ENCODE measurements around the gene SLC17A5. TPM values are rescaled to one million over a fixed set of nuclear protein-coding genes. Genes with fewer than 3 reads are reported as not detected.

The SLC17A5 gene, protein sequence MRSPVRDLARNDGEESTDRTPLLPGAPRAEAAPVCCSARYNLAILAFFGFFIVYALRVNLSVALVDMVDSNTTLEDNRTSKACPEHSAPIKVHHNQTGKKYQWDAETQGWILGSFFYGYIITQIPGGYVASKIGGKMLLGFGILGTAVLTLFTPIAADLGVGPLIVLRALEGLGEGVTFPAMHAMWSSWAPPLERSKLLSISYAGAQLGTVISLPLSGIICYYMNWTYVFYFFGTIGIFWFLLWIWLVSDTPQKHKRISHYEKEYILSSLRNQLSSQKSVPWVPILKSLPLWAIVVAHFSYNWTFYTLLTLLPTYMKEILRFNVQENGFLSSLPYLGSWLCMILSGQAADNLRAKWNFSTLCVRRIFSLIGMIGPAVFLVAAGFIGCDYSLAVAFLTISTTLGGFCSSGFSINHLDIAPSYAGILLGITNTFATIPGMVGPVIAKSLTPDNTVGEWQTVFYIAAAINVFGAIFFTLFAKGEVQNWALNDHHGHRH
- 7.4 TPM for total RNA-seq
- 1 to 10 TPM; 6.0 to 9.2 (median 7.5) TPM for polyA plus RNA-seq

DNA sequence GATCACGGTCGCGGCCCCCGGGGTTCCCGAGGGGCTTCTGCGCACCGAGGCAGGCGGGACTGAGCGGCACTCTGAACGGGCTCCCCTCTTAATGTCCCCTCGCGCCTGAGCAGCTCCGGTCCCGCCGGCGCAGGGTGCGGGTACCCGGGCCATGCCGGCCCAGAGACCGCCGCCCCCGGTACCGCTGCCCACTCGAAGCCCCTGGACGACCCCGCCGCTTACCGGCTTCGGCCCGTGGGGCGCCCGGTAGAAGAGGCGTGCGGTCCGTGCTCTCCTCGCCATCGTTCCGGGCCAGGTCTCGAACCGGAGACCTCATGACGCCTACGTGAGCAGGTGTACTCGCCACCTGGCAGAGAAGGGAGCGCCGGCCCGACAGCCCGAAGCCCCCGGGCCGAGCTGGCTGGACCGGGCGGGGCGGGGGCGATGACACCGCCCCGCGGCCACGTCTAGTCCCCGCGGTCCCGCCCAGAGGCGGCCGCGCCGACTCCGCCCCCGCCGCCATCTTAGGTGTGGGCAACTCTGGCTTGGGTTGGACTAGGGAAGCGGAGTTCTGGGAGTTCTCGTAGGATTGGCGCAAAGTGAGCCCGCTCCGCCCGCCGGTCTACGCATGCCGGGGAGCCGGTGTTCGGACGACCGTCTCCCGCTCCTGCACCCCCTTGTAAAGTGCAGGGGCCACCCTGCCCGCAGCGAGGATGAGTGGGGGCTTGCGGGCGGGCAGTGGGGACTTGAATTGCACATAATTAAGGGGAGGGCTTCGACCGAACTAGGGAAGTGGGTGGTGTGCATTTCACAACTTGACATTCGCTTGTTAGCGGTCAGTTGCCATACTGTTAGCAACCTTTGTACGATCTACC is at the start of gene SLC17A5:
SLC17A5 (minus strand) TSS at position 422 of the 854 bp plus-strand sequence; CDS start at position 316, 106 bp downstream.
- peak; percentile 79 to 92 (median 90) for DNase-seq
- no peaks in the 10 kb centered on the region for H3K27me3 ChIP-seq (ENCODE audit: control insufficient read depth, insufficient read depth, low read length)
- ATAC-seq (ENCODE audit: low read depth in 2 of 2) = peak; percentile 89 to 91
- H3K4me3 Mint-ChIP-seq = peak within 1 kb of the TSS; percentile 99 to 100 (median 100)
- H3K27ac Mint-ChIP-seq = peak within 1 kb of the TSS; percentile 91 to 99 (median 97)
- H3K27ac ChIP-seq (ENCODE audit: insufficient read depth, low read length, poor library complexity, severe bottlenecking) = peak within 1 kb of the TSS; percentile 97
- peaks cover 20% of the 10 kb centered on the region for H3K4me1 ChIP-seq (ENCODE audit: control insufficient read depth, insufficient read depth, low read length, poor library complexity, severe bottlenecking)
- H3K36me3 ChIP-seq (ENCODE audit: control insufficient read depth, insufficient read depth, low read length) = peaks cover 7% of the 10 kb centered on the region
- no peaks in the 10 kb centered on the region for H3K27me3 Mint-ChIP-seq
- peak within 1 kb of the TSS; percentile 95 for H3K4me3 ChIP-seq (ENCODE audit: low read depth, low read length)
- no peaks in the 10 kb centered on the region for H3K9me3 ChIP-seq (ENCODE audit: control insufficient read depth in 2 of 2, low read length in 2 of 2)
- H3K9me3 Mint-ChIP-seq = no peaks in the 10 kb centered on the region
- peaks cover 5% of the 10 kb centered on the region for H3K36me3 Mint-ChIP-seq
- peaks cover 24 to 48% (median 34%) of the 10 kb centered on the region in 4 donors for H3K4me1 Mint-ChIP-seq

DNA sequence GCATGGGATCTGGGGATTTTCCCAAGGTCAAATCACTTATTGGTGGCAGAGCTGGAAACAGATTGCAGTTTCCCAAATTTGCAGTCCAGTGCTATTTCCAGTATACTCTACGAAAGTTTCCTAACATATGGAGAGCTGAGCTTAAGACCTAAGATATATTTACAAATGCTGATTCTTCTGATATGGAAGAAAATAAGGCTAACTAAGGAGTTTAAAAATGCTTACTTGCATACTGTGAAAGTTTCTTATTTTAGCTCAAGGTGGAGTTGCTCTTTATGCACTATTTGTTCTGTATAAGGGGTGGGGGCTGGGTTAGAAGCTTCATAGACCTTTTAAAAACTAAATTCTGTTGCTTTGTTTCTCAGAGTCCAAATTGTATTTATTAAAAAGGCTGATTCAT is 49.7 kb upstream of the SLC17A5 start:
- no peaks in the 10 kb centered on the region for H3K36me3 ChIP-seq (ENCODE audit: control insufficient read depth, insufficient read depth, low read length)
- DNase-seq (no peak), ATAC-seq (ENCODE audit: low read depth in 2 of 2) (no peak)
- H3K4me1 Mint-ChIP-seq = no peaks in the 10 kb centered on the region
- no peaks in the 10 kb centered on the region for H3K4me1 ChIP-seq (ENCODE audit: control insufficient read depth, insufficient read depth, low read length, poor library complexity, severe bottlenecking)
- H3K36me3 Mint-ChIP-seq = no peaks in the 10 kb centered on the region
- H3K4me3 Mint-ChIP-seq = no peak overlapping the region
- H3K4me3 ChIP-seq (ENCODE audit: low read depth, low read length) = no peak overlapping the region
- H3K27ac Mint-ChIP-seq = no peak overlapping the region
- H3K27me3 Mint-ChIP-seq = peaks cover 9% of the 10 kb centered on the region
- H3K27me3 ChIP-seq (ENCODE audit: control insufficient read depth, insufficient read depth, low read length) = peaks cover 8% of the 10 kb centered on the region
- H3K9me3 Mint-ChIP-seq = no peaks in the 10 kb centered on the region
- no peak overlapping the region for H3K27ac ChIP-seq (ENCODE audit: insufficient read depth, low read length, poor library complexity, severe bottlenecking)
- no peaks in the 10 kb centered on the region for H3K9me3 ChIP-seq (ENCODE audit: control insufficient read depth in 2 of 2, low read length in 2 of 2)

- H3K4me3 ChIP-seq (ENCODE audit: low read depth, low read length) = no peak overlapping the region
- H3K27me3 Mint-ChIP-seq = peaks cover 13% of the 10 kb centered on the region
- no peaks in the 10 kb centered on the region for H3K36me3 Mint-ChIP-seq
- peaks cover 0 to 4% (median 0%) of the 10 kb centered on the region in 4 donors for H3K4me1 Mint-ChIP-seq
- H3K9me3 Mint-ChIP-seq = no peaks in the 10 kb centered on the region
- DNase-seq (no peak), ATAC-seq (ENCODE audit: low read depth in 2 of 2) (no peak)
- H3K27ac ChIP-seq (ENCODE audit: insufficient read depth, low read length, poor library complexity, severe bottlenecking) = no peak overlapping the region
- H3K4me1 ChIP-seq (ENCODE audit: control insufficient read depth, insufficient read depth, low read length, poor library complexity, severe bottlenecking) = no peaks in the 10 kb centered on the region
- H3K4me3 Mint-ChIP-seq = no peak overlapping the region
- no peaks in the 10 kb centered on the region for H3K9me3 ChIP-seq (ENCODE audit: control insufficient read depth in 2 of 2, low read length in 2 of 2)
- peaks cover 12% of the 10 kb centered on the region for H3K27me3 ChIP-seq (ENCODE audit: control insufficient read depth, insufficient read depth, low read length)
- H3K27ac Mint-ChIP-seq = no peak overlapping the region
- H3K36me3 ChIP-seq (ENCODE audit: control insufficient read depth, insufficient read depth, low read length) = no peaks in the 10 kb centered on the region
Observed at GRCh38 chr6:73702444-73702843, 48.7 kb upstream of the SLC17A5 start.

- ATAC-seq (ENCODE audit: low read depth in 2 of 2) = no peak
- H3K27me3 Mint-ChIP-seq = peaks cover 24% of the 10 kb centered on the region
- Histone ChIP-seq H3K4me3 (ENCODE audit: low read depth, low read length) (no peak overlapping the region), H3K27ac (ENCODE audit: insufficient read depth, low read length, poor library complexity, severe bottlenecking) (no peak overlapping the region), H3K36me3 (ENCODE audit: control insufficient read depth, insufficient read depth, low read length) (no peaks in the 10 kb centered on the region), H3K27me3 (ENCODE audit: control insufficient read depth, insufficient read depth, low read length) (peaks cover 16% of the 10 kb centered on the region), H3K9me3 (ENCODE audit: control insufficient read depth in 2 of 2, low read length in 2 of 2) (no peaks in the 10 kb centered on the region), H3K4me1 (ENCODE audit: control insufficient read depth, insufficient read depth, low read length, poor library complexity, severe bottlenecking) (peaks cover 16% of the 10 kb centered on the region)
- H3K4me3 Mint-ChIP-seq = no peak overlapping the region
- no peak for DNase-seq
- no peak overlapping the region for H3K27ac Mint-ChIP-seq
- no peaks in the 10 kb centered on the region for H3K36me3 Mint-ChIP-seq
- peaks cover 0 to 12% (median 6%) of the 10 kb centered on the region in 4 donors for H3K4me1 Mint-ChIP-seq
- H3K9me3 Mint-ChIP-seq = no peaks in the 10 kb centered on the region
Observed at GRCh38 chr6:73699676-73700459, 46.1 kb upstream of the SLC17A5 start.

DNA sequence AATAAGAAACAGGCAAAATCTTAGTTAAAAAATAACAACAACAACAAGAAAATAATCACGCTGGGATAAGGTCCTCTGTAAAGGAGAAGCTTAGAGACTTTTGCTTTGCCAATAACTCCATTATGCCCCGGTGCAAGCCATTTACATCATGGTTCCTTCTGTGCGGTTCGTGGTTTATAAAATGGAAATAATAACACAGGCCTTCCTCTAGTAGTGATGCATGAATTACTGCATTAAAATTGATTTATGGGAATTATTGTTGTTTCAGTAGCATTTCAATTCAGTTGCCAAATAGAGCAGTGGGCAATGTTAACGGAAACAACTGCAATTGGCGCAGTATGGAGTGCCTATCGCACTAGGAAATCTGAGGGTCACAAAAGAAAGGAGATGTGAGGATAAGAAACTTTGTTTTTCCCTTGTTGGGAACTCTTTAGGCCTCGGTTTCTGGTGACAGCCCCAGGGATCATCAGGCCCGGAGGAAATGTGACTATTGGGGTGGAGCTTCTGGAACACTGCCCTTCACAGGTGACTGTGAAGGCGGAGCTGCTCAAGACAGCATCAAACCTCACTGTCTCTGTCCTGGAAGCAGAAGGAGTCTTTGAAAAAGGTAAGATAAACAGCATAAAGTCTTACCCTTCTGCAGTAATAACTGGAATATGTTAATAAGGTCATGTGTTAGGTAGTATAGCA is 43.3 kb upstream of the SLC17A5 start:
- Histone ChIP-seq H3K36me3 (ENCODE audit: control insufficient read depth, insufficient read depth, low read length) (no peaks in the 10 kb centered on the region), H3K27ac (ENCODE audit: insufficient read depth, low read length, poor library complexity, severe bottlenecking) (no peak overlapping the region), H3K4me3 (ENCODE audit: low read depth, low read length) (no peak overlapping the region), H3K9me3 (ENCODE audit: control insufficient read depth in 2 of 2, low read length in 2 of 2) (no peaks in the 10 kb centered on the region), H3K27me3 (ENCODE audit: control insufficient read depth, insufficient read depth, low read length) (peaks cover 15% of the 10 kb centered on the region), H3K4me1 (ENCODE audit: control insufficient read depth, insufficient read depth, low read length, poor library complexity, severe bottlenecking) (peaks cover 16% of the 10 kb centered on the region)
- Mint-ChIP-seq H3K9me3 (no peaks in the 10 kb centered on the region), H3K4me1 (peaks cover 0 to 12% (median 6%) of the 10 kb centered on the region in 4 donors), H3K4me3 (peak overlapping the region in 2 of 4 donors; percentile 37 to 74), H3K36me3 (no peaks in the 10 kb centered on the region), H3K27ac (no peak overlapping the region), H3K27me3 (peaks cover 30% of the 10 kb centered on the region)
- DNase-seq = no peak
- no peak for ATAC-seq (ENCODE audit: low read depth in 2 of 2)

GRCh38 chr6:73695619-73696421 is 42.0 kb upstream of the SLC17A5 start, which contains the start of gene CD109:
Gene CD109, plus strand, starts transcription at chr6:73696203. Its CDS starts 13 bp downstream, at chr6:73696216.
- no peaks in the 10 kb centered on the region for H3K9me3 ChIP-seq (ENCODE audit: control insufficient read depth in 2 of 2, low read length in 2 of 2)
- H3K27me3 Mint-ChIP-seq = peaks cover 34% of the 10 kb centered on the region
- peak within 1 kb of the TSS; percentile 53 for H3K4me3 ChIP-seq (ENCODE audit: low read depth, low read length)
- no peaks in the 10 kb centered on the region for H3K9me3 Mint-ChIP-seq
- no peak within 1 kb of the TSS for H3K27ac ChIP-seq (ENCODE audit: insufficient read depth, low read length, poor library complexity, severe bottlenecking)
- peak within 1 kb of the TSS in 1 of 3 donors; percentile 49 for H3K27ac Mint-ChIP-seq
- DNase-seq (peak in 2 of 3 donors; percentile 10 to 76), ATAC-seq (ENCODE audit: low read depth in 2 of 2) (peak; percentile 48 to 54)
- H3K36me3 ChIP-seq (ENCODE audit: control insufficient read depth, insufficient read depth, low read length) = no peaks in the 10 kb centered on the region
- peak within 1 kb of the TSS; percentile 74 to 86 (median 78) for H3K4me3 Mint-ChIP-seq
- peaks cover 16% of the 10 kb centered on the region for H3K4me1 ChIP-seq (ENCODE audit: control insufficient read depth, insufficient read depth, low read length, poor library complexity, severe bottlenecking)
- H3K4me1 Mint-ChIP-seq = peaks cover 0 to 12% (median 6%) of the 10 kb centered on the region in 4 donors
- H3K36me3 Mint-ChIP-seq = no peaks in the 10 kb centered on the region
- H3K27me3 ChIP-seq (ENCODE audit: control insufficient read depth, insufficient read depth, low read length) = peaks cover 19% of the 10 kb centered on the region

Data from CD4-positive, CD25-positive, alpha-beta regulatory T cell (primary cell).